GM19193 (cell line): ENCODE results near the gene SYNGR2.

Source experiments
- POLR2A ChIP-seq: IDR thresholded peaks from 4 replicates; pipeline ENCODE4 v1.6.1; 2011; ENCODE audit not compliant: insufficient read depth, insufficient read length; ENCODE audit errors: extremely low read depth

The SYNGR2 gene

DNA sequence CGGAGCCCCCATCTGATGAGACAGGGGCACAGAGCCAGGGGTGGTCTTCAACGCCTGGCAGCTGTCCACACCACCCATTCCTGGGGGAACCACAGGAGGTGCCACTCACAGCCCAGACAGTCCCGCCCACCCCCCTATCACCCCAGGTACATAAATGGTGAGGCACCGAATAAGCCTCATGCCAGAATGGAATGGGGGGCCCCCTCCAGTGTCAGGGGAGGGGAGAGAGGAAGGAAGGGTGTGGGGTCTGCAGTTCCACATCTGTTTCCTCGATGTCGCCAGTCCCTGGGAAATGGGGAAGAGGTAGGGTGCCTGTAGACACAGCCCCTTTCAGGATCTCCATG, 41.5 kb upstream of the SYNGR2 start:
- TF ChIP-seq POLR2A = no peak

DNA sequence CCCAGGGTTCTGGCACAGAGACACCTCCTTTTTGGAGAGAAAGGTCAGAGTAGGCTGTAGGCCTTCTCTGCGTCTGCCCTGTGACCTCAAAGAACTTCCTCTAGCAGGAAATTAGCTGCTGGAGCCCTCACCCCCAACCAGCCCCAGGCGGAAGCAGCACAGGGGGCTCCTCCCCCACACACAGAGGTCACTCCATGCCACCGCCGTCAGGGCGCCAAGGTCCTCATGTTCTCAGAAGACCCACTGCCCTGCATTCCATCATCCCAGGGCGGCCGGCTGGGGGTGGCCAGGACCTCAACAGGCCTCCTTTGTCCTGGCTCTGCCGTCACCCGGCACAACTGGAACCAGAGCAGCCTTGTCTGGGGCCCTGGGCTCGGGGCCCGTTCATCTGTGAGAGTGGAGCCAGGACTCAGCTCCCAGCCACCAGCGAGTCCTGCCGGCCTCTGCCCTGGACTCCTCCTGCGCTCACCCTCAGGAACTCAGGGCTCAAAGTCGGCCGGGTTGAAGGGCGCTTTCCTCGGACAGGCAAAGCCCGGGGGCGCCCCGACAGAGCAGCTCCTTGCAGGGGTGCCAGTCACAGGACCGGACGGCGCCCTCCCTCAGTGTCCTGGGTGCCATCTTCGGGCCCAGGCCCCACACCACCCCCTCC, 41.0 kb upstream of the SYNGR2 start:
- peak; percentile 59 for TF ChIP-seq POLR2A

DNA sequence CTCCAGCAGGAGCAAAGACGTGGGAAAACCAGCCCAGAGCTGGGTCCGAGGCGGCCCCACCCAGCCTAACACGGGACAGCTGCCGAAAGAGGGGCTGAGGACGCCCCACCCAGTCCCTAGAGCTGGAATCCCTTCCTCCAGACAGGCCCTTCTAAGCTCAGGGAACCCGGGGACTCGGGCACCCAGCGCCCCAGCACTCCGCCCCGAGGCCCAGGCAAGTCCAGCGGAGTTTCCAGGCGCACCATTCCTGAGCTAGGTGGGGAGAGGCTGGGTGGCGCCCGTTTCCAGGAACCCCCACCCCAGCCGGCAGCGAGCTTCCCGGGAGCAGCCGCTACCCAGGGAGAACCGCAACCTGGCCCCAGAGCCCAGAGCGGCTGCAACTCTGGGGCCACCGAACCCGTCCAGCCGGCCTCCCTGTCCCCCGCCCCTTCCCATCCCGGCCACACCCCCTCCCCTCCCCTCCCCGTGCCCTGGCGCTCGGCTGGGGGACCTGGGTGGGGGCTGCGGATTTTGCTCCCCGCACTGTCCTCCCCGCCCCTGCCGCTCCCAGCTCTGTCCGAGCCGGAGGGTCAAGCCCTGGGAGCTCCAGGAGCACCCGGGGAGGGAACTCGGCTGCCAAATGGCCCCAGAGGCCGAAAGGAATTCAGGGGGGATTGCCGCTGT, 40.4 kb upstream of the SYNGR2 start:
- TF ChIP-seq POLR2A = no peak

DNA sequence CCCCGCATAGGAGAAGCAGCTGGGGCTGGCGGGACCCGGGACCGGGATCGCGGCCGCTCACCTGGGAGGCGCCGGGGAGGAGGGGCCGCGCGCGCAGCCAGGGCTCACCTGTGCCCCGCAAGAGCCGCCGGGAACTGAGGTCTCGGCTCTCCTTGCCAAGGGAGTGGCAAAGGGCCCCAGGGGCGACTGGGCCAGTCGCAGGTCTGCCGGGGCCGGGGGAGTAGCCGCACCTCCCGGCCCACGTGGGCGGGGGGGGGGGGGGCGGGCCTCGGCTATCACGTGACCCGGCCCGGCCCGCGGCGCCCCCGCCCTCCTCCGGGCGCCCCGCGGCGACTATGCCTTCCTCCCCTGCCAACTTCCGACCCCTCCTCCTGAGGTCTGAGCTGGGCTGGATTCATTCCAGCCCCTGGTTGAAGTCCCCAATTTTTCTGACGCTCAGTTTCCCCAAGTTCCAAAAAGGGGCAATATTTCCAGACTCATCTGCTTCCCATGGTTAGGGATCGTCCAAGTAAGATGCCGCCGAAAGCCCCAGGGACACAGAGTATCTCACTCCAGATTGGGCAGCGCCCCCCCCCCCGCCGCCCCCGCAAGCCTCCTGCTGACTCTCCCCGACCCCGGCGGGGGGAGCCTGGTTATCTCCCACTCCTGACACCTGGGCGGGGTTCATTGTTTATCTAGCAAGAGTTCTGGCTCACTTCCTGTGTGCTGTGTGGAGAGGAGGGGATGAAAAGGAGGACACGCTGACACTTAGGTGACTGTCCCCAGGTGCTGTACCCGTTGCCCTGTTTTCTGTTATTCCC, 39.6 kb upstream of the SYNGR2 start, which contains the start of gene TMC6:
Gene TMC6 (minus strand): TSS at position 205 of the 800 bp plus-strand sequence. CDS start 1,923 bp downstream, outside the sequence.
- peak; percentile 65 for TF ChIP-seq POLR2A

DNA sequence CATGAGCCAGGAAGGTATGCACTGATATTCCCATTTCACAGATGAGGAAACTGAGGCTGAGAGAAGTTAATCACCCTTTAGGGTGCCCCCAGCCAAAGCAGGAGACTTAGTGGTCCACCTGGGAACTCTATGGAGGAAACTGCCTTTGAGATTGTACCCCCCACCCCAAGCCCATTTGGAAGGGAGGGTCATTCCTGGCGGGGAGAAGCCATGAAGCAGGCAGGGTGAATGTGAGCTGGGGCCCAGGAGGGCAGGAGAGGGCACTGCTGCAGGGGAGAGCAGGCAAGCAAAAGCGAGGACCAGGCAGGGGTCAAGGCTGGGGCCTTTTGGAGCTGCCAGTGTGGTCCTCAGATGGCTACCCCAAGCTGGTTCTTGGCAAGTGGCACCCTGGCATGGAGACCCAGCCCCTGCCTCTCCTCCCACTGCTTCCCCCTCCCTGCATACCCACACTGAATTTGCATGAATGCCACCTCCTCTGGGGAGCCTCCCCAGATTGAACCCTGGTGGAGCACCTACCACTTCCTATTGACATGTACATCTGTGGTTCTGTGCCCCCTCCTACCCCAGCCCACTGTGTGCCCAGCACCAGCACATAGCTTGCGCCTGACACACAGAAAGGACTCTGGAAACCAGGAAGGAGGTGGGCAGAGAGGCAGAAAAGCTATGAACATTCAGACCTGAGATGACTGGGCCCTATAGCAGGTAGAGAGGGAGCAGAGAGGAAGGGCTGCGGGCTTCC, 38.9 kb upstream of the SYNGR2 start:
- peak; percentile 19 for TF ChIP-seq POLR2A

DNA sequence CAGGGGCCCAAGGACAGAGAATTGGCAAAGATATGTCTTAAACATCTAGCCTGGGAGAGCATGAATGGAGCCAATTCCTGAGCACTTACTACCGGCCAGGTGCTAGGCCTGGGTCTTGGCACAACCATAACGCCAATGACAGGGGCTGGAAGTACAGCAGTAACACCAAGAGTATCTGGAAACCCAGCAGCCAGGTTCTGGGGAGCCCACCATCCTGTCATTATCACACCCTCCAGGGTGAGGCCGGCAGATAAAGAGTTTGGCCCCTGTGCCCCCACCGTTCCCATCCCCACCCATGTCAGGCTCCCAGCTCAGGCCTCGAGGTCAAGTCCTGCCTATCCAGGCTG, 38.3 kb upstream of the SYNGR2 start:
- TF ChIP-seq POLR2A = no peak

DNA sequence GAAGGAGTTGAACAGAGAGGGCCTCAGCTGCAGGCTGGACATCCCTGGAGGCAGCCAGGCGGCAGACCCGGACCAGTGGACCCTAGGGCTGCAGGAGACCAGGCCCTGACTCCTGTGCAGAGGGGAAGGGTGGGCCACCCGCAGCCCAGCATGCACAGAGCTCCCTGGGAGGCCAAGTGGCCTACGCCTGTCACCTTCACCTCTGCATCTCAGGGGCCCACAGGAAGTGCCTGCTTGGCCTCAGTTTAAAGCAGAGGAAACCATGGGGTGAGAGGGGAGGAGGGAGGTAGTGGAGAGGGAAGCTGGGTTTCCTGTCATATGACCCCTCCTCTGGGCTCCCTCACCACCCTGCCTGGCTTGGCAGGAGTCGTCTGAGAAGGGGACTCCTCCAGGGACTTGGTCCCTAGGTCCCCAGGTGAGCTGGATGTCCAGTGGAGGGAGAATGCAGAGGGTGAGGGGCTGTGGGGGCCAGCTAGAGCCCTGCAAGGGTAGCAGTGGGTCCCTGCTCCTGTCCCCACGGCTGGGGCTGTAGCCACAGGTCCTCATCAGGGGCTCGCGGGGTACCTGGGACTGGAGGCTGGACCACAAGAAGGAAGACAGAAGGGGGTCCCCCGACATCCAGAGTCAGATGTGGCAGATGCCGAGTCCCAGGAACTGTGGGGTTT, 37.8 kb upstream of the SYNGR2 start, which contains the start of gene TMC8:
Gene TMC8 (plus strand): TSS at position 335 of the 665 bp plus-strand sequence. CDS start 818 bp downstream, outside the sequence.
- peak; percentile 79 for TF ChIP-seq POLR2A

DNA sequence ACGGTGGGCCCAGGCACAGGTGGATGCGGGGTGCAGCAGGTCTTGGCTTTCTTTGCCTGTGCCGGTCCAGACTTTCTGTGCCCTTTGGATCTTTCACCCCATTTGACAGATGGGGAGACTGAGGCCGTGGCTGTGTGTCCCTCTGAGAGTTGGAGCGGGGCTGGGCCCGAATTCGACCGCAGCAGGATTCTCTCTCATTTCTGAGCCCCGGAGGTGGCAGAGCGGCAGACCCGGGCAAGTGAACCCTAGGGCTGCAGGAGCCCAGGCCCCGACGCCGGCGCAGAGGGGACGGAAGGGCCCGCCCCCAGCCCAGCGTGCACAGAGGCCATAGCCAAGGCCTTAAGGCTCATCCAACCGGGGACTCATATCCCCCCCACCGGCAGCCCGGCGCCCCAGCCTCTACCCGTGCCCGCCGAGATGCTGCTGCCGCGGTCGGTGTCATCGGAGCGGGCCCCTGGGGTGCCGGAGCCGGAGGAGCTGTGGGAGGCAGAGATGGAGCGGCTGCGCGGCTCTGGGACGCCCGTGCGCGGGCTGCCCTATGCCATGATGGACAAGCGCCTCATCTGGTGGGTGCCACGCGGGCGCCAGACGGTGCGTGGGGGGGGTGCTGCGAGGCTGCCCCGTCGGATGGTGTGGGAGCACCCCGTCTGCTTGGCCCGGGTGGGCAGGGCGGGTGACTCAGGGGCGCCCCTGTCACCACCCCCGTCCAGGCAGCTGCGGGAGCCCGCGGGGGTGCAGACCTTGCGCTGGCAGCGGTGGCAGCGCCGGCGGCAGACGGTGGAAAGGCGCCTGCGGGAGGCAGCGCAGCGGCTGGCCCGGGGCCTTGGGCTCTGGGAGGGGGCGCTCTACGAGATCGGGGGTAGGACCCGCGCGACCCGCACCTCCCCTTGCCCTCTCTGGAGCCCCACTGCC, 37.0 kb upstream of the SYNGR2 start:
- TF ChIP-seq POLR2A = peak; percentile 10

DNA sequence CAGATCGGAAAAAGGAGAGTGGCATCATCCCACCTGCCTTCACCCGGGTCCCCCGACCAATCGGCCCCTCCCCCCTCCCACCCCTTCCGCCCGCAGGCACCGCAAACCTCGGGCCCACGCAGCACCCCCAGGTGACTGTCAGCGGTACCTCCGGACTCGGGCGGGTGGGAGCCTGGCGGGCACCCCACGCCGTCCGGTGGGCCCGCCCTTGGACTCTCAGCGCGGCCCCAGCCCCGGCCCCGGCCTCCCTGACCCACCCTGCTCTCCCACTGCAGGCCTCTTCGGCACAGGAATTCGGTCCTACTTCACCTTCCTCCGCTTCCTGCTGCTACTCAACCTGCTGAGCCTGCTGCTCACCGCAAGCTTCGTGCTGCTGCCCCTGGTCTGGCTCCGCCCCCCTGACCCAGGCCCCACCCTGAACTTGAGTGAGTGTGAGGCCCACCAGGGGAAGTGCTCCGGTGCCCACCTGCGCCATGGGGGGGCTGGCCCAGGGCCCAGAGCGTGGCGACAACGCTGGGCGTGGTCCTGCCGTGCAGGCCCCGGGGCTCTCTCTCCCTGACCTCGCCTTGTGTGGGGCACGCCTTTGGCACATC, 36.2 kb upstream of the SYNGR2 start:
- peak; percentile 68 for TF ChIP-seq POLR2A

DNA sequence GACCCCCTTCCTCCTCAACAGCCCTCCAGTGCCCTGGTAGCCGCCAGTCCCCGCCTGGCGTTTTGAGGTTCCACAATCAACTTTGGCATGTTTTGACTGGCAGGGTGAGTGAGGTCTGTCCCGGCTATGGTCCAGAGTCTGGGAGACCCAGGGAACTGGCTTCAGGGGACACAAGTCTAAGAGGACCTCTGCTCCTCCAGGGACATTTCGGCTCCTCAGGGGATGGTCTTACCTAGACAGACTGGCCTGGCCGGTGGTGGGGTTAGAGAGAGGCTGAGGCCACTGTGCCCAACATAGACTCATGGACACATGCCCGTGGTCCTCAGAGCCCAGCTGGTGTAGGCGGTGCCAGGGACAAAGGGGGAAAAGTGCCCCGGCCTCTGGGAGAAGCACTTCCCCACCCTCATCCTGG, 35.6 kb upstream of the SYNGR2 start:
- TF ChIP-seq POLR2A = no peak

DNA sequence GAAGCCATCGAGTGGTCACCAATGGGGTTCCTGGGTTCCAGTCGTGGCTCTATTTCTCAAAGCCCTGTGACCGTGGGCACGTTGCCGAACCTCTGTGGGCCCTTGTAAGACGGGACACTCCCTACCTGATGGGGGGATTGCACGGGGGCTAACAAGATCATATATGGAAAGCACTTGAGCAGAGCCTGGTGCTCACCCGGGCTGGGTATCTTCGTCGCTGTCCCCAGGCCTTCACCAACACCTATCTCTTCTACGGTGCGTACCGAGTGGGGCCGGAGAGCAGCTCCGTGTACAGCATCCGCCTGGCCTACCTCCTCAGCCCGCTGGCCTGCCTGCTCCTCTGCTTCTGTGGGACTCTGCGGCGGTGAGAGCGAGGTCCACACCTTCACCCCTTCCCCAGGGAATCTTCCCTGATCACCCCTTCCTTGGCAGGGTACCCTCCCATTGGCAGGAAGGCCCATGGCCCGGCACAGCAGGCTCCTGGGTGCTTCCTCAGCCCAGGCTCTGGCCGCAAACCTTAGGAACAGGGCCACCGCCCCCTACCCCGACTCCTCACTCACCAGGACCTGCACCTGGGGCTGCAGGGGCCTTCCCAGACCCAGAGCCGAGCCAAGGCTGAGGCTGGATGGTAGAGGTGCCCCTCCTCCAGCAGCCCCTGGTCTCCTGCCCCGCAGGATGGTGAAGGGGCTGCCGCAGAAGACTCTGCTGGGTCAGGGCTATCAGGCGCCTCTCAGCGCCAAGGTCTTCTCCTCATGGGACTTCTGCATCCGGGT, 35.0 kb upstream of the SYNGR2 start:
- no peak for TF ChIP-seq POLR2A
